IPS-18c (cell line): Measurements from ENCODE around the gene AFAP1L2.

Source experiments
- H3K4me3 ChIP-seq: 2 replicates; pipeline ENCODE4 v1.7.0; 2013; ENCODE audit warnings: low read depth, mild to moderate bottlenecking, low read length, moderate library complexity; ENCODE audit not compliant: insufficient read depth
- H3K9me3 ChIP-seq: one replicate; pipeline ENCODE4 v1.6.1; 2013; ENCODE audit warnings: mild to moderate bottlenecking, low read length, moderate library complexity; ENCODE audit not compliant: control insufficient read depth, insufficient read depth

Gene AFAP1L2

GRCh38 chr10:114420811-114421485 lies 16.6 kb upstream of the AFAP1L2 start:
- no peaks in the 10 kb centered on the region for H3K9me3 ChIP-seq
- H3K4me3 ChIP-seq: no peak overlapping the region

- Histone ChIP-seq H3K9me3 (no peaks in the 10 kb centered on the region), H3K4me3 (no peak overlapping the region)
These were observed 13.8 kb upstream of the AFAP1L2 start for GRCh38 chr10:114418109-114418508.

GRCh38 chr10:114412907-114413797 lies 8.8 kb upstream of the AFAP1L2 start:
- H3K9me3 ChIP-seq: peaks cover 1% of the 10 kb centered on the region

GRCh38 chr10:114408968-114409444 lies 4.7 kb upstream of the AFAP1L2 start:
- peaks cover 3% of the 10 kb centered on the region for H3K9me3 ChIP-seq
- no peak overlapping the region for H3K4me3 ChIP-seq

More at GRCh38 chr10:114412907-114413797, 8.8 kb upstream of the AFAP1L2 start:
- no peak overlapping the region for H3K4me3 ChIP-seq

- H3K4me3 ChIP-seq: no peak overlapping the region
- peaks cover 3% of the 10 kb centered on the region for H3K9me3 ChIP-seq
These were observed 4.0 kb upstream of the AFAP1L2 start for GRCh38 chr10:114408112-114408967.

GRCh38 chr10:114406455-114406854 lies 2.2 kb upstream of the AFAP1L2 start:
- H3K4me3 ChIP-seq: no peak overlapping the region

GRCh38 chr10:114405011-114405350 lies 679 bp upstream of the AFAP1L2 start:
- H3K9me3 ChIP-seq: peaks cover 3% of the 10 kb centered on the region
- peak overlapping the region; percentile 66; the same call in 1 of the 2 replicates for H3K4me3 ChIP-seq

More at GRCh38 chr10:114406455-114406854, 2.2 kb upstream of the AFAP1L2 start:
- H3K9me3 ChIP-seq: peaks cover 3% of the 10 kb centered on the region

- Histone ChIP-seq H3K4me3 (peak overlapping the region; percentile 66), H3K9me3 (peaks cover 3% of the 10 kb centered on the region)
These were observed 651 bp downstream of the AFAP1L2 start for GRCh38 chr10:114403541-114404161.

GRCh38 chr10:114402871-114403540 lies 1.3 kb downstream of the AFAP1L2 start:
- Histone ChIP-seq H3K4me3 (peak overlapping the region; percentile 66), H3K9me3 (peaks cover under 1% of the 10 kb centered on the region)

GRCh38 chr10:114402233-114402632 lies 2.1 kb downstream of the AFAP1L2 start:
- no peaks in the 10 kb centered on the region for H3K9me3 ChIP-seq
- no peak overlapping the region for H3K4me3 ChIP-seq

GRCh38 chr10:114401195-114401791 lies 3.0 kb downstream of the AFAP1L2 start:
- no peaks in the 10 kb centered on the region for H3K9me3 ChIP-seq
- H3K4me3 ChIP-seq: no peak overlapping the region

GRCh38 chr10:114400091-114400490 lies 4.2 kb downstream of the AFAP1L2 start:
- no peak overlapping the region for H3K4me3 ChIP-seq

GRCh38 chr10:114399576-114399975 lies 4.7 kb downstream of the AFAP1L2 start:
- no peak overlapping the region for H3K4me3 ChIP-seq
- no peaks in the 10 kb centered on the region for H3K9me3 ChIP-seq

More at GRCh38 chr10:114400091-114400490, 4.2 kb downstream of the AFAP1L2 start:
- H3K9me3 ChIP-seq: no peaks in the 10 kb centered on the region

GRCh38 chr10:114398587-114399331 lies 5.5 kb downstream of the AFAP1L2 start:
- H3K9me3 ChIP-seq: no peaks in the 10 kb centered on the region
- no peak overlapping the region for H3K4me3 ChIP-seq

GRCh38 chr10:114397651-114398145 lies 6.6 kb downstream of the AFAP1L2 start:
- H3K4me3 ChIP-seq: no peak overlapping the region
- H3K9me3 ChIP-seq: no peaks in the 10 kb centered on the region
